Astrocyte of the spinal cord (primary cell): Measurements from ENCODE around the gene TTR.

Experiments
- DNase-seq: peaks from one replicate; pipeline ENCODE4 v3.0.0; 2011; ENCODE audit warnings: low read depth, low spot score
- H3K4me3 ChIP-seq: 2 replicates; pipeline ENCODE4 v1.5.1; 2011; ENCODE audit warnings: low read depth, mild to moderate bottlenecking, low read length, moderate library complexity
- in situ Hi-C: cut with HindIII; loops from 2 replicates; pipeline ENCODE4 v1.10.0; 2017; ENCODE audit warnings: low sequenced_read_pairs
- TF ChIP-seq, protein P1 (sequence below): IDR thresholded peaks from 2 replicates; pipeline ENCODE4 v1.5.1; 2012; ENCODE audit warnings: low read depth, mild to moderate bottlenecking, low read length, inconsistent platforms

Gene TTR

DNA sequence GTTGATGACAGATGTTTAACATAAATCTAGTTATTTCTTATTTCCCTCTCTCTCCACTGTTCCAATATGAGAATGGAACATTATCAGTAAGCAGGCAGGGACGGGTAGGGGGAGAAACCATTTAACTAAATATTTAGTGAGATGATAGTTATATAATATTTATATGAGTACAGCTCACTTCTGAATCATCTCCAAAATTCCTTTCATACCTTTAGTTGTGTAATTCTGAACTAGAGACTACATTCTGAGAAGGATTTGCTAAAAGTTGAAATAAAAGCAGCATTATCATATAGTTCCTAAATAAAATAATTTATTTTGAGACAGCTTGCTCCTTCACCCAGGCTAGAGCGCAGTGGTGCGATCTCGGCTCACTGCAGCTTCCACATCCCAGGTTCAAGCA, 51.3 kb downstream of the TTR start:
- no peak for DNase-seq
- no peak overlapping the region for H3K4me3 ChIP-seq
- TF ChIP-seq, protein P1, sequence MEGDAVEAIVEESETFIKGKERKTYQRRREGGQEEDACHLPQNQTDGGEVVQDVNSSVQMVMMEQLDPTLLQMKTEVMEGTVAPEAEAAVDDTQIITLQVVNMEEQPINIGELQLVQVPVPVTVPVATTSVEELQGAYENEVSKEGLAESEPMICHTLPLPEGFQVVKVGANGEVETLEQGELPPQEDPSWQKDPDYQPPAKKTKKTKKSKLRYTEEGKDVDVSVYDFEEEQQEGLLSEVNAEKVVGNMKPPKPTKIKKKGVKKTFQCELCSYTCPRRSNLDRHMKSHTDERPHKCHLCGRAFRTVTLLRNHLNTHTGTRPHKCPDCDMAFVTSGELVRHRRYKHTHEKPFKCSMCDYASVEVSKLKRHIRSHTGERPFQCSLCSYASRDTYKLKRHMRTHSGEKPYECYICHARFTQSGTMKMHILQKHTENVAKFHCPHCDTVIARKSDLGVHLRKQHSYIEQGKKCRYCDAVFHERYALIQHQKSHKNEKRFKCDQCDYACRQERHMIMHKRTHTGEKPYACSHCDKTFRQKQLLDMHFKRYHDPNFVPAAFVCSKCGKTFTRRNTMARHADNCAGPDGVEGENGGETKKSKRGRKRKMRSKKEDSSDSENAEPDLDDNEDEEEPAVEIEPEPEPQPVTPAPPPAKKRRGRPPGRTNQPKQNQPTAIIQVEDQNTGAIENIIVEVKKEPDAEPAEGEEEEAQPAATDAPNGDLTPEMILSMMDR, result no peak
- in situ Hi-C loops, result no loop called here

DNA sequence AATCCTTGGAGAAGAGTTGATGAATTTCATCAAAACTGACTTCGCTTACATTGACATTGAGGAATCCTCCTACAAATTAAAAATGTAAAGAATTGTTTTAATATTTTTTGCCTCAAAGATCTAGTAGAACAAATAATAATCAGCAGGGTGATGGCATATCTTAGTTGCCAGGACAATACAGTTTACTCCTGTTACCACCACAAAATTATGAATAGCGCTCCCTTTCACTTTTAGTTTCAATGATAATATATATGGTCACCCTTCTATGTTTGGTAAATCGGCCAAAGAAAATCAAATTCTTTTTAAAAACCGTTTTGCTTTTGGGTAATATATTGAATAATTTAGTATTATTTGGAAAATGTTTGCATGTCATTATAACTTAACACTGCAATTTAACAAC, 53.7 kb downstream of the TTR start:
- DNase-seq, result no peak
- no peak overlapping the region for H3K4me3 ChIP-seq
- TF ChIP-seq, protein P1, result no peak
- in situ Hi-C loops, result no loop called here

DNA sequence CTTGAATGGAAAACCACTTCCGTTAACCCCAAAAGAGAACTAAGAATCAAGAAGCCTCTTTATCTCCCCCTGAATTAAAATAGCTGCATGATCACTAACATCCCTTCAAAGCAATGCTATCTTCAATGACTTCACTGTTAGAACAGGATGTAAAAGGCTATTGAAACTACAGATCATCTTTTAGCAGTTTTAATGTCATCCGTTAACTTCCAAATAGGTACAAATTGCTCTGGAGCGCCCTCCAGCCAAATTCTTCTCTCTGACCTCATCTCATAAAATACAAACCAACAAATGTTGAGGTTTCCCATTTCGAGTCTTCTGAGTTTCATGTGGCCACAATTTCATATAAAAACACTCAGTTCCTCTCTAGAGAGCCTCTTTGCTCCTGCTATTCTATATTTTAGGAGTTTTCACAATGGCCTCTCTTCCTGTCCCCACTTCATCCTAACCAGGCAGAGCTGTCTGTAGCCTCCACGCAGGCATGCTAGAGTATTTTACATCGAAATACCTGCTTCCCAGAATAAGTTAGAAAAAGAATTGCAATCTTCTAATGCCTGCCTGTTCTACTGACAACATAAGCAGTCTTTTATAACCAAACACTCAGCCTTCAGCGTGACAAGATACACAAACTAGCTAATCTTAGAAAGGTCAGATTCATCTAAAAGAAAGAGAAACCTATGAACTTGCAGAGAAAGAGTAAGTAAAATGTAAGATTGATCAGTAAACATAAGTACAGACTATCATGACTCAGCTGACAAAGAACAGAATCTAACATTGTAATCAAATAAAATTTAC, 54.9 kb downstream of the TTR start:
- no peak for DNase-seq
- in situ Hi-C loops, result no loop called here

DNA sequence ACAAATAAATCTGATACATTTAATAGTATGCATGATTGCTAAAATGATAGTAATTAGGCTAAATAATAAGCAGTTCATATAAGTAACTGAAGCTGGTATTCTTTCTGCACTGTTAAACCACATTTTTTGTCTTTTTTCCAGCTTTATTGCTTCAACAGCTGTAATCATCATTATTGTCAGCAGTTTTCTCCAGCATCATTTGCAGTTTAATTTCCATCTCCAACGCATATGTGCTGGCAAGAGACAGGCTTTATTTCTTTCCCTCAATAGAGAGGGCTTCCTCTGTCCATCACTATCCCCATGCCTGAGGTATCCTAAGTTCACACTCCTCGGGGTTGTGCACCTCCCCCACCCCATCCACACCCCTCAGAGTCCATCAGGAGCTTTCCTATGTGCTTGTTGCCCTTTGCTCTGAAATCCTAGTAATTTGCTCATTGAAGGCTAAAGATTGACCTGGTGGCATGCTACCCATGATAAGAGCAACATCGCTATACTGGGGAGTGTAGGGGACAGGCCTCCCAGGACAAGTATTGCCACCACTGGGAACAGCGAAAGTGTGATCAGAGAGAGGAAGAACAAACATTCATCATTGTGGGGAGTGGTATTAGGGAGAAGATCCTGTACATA, 55.6 kb downstream of the TTR start:
- no peak for DNase-seq
- in situ Hi-C loops, result no loop called here
- TF ChIP-seq, protein P1, result no peak
- no peak overlapping the region for H3K4me3 ChIP-seq

More for the DNA sequence above, 54.9 kb downstream of the TTR start:
- TF ChIP-seq, protein P1, result no peak
- H3K4me3 ChIP-seq, result no peak overlapping the region
